ENCODE results near the gene IQGAP1. TPM values are rescaled to one million over a fixed set of nuclear protein-coding genes. Genes with fewer than 3 reads are reported as not detected.

IQGAP1 gene

GRCh38 chr15:90540768-90541167 lies 152.7 kb downstream of the IQGAP1 start:
- Histone ChIP-seq H3K79me2 (ENCODE audit: control insufficient read depth, insufficient read depth, low read length) (no peaks in the 10 kb centered on the region), H3K36me3 (ENCODE audit: control insufficient read depth, insufficient read depth, low read length) (no peaks in the 10 kb centered on the region), H3K23ac (ENCODE audit: low read length) (no peak overlapping the region), H4K5ac (ENCODE audit: low read length) (no peak overlapping the region), H3K9ac (ENCODE audit: low read length) (no peak overlapping the region), H2BK15ac (replicated peaks; ENCODE audit: low read depth) (no peak overlapping the region), H3K4ac (ENCODE audit: low read depth, low read length) (no peak overlapping the region), H3K4me3 (ENCODE audit: low read length) (no peak overlapping the region), H4K8ac (ENCODE audit: low read depth, low read length) (no peak overlapping the region), H3K27ac (ENCODE audit: low read depth, low read length) (no peak overlapping the region), H2BK5ac (ENCODE audit: low read length) (no peak overlapping the region), H2BK120ac (ENCODE audit: low read depth, low read length) (no peak overlapping the region), H3K4me2 (ENCODE audit: low read length) (no peak overlapping the region), H3K4me1 (ENCODE audit: control insufficient read depth, low read depth, low read length) (no peaks in the 10 kb centered on the region), H3K18ac (ENCODE audit: low read length) (no peak overlapping the region), H3K79me1 (ENCODE audit: low read length) (no peaks in the 10 kb centered on the region), H3K27me3 (ENCODE audit: insufficient read depth, low read length, poor library complexity) (no peaks in the 10 kb centered on the region), H3K56ac (ENCODE audit: low read length) (no peak overlapping the region), H2AK5ac (ENCODE audit: low read length) (no peak overlapping the region)
- WGBS (ENCODE audit: extremely low coverage, insufficient coverage, low lambda C conversion rate) = no CpG with 5 or more reads among the region's 3 CpGs
- DNase-seq = no peak

DNA sequence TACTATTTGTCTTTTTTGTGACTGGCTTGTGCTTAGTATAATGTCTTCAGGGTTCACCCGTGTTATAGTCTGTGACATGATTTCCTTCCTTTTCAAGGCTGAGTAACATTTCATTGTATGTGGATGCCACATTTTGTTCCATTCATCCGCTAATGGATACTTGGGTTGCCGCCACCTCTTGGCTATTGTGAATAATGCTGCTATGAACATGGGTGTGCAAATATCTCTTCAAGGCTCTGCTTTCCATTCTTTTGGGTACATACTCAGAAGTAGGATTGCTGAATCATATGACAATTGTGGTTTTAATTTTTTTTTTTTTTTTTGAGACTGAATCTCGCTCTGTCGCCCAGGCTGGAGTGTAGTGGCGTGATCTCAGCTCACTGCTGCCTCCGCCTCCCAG lies 157.1 kb downstream of the IQGAP1 start:
- H3K18ac ChIP-seq (ENCODE audit: low read length) = no peak overlapping the region
- no peak overlapping the region for H4K8ac ChIP-seq (ENCODE audit: low read depth, low read length)
- H3K23ac ChIP-seq (ENCODE audit: low read length) = no peak overlapping the region
- H3K9ac ChIP-seq (ENCODE audit: low read length) = no peak overlapping the region
- H2BK15ac ChIP-seq (replicated peaks; ENCODE audit: low read depth) = no peak overlapping the region
- H3K27me3 ChIP-seq (ENCODE audit: insufficient read depth, low read length, poor library complexity) = no peaks in the 10 kb centered on the region
- H3K79me1 ChIP-seq (ENCODE audit: low read length) = no peaks in the 10 kb centered on the region
- no peak overlapping the region for H3K27ac ChIP-seq (ENCODE audit: low read depth, low read length)
- H3K4me2 ChIP-seq (ENCODE audit: low read length) = no peak overlapping the region
- H3K79me2 ChIP-seq (ENCODE audit: control insufficient read depth, insufficient read depth, low read length) = no peaks in the 10 kb centered on the region
- H2AK5ac ChIP-seq (ENCODE audit: low read length) = no peak overlapping the region
- no peak overlapping the region for H3K4me3 ChIP-seq (ENCODE audit: low read length)
- no peaks in the 10 kb centered on the region for H3K4me1 ChIP-seq (ENCODE audit: control insufficient read depth, low read depth, low read length)
- no peak overlapping the region for H4K5ac ChIP-seq (ENCODE audit: low read length)
- H3K4ac ChIP-seq (ENCODE audit: low read depth, low read length) = no peak overlapping the region
- H2BK120ac ChIP-seq (ENCODE audit: low read depth, low read length) = no peak overlapping the region
- no CpG with 5 or more reads among the region's 7 CpGs for WGBS (ENCODE audit: extremely low coverage, insufficient coverage, low lambda C conversion rate)
- H3K36me3 ChIP-seq (ENCODE audit: control insufficient read depth, insufficient read depth, low read length) = no peaks in the 10 kb centered on the region
- no peak overlapping the region for H2BK5ac ChIP-seq (ENCODE audit: low read length)
- no peak for DNase-seq
- no peak overlapping the region for H3K56ac ChIP-seq (ENCODE audit: low read length)

GRCh38 chr15:90547540-90547939 lies 159.5 kb downstream of the IQGAP1 start:
- Histone ChIP-seq H3K79me2 (ENCODE audit: control insufficient read depth, insufficient read depth, low read length) (no peaks in the 10 kb centered on the region), H3K18ac (ENCODE audit: low read length) (no peak overlapping the region), H3K4me1 (ENCODE audit: control insufficient read depth, low read depth, low read length) (no peaks in the 10 kb centered on the region), H2BK15ac (replicated peaks; ENCODE audit: low read depth) (no peak overlapping the region), H3K36me3 (ENCODE audit: control insufficient read depth, insufficient read depth, low read length) (no peaks in the 10 kb centered on the region), H4K8ac (ENCODE audit: low read depth, low read length) (no peak overlapping the region), H4K5ac (ENCODE audit: low read length) (no peak overlapping the region), H3K27ac (ENCODE audit: low read depth, low read length) (no peak overlapping the region), H3K27me3 (ENCODE audit: insufficient read depth, low read length, poor library complexity) (no peaks in the 10 kb centered on the region), H3K4ac (ENCODE audit: low read depth, low read length) (no peak overlapping the region), H3K4me2 (ENCODE audit: low read length) (no peak overlapping the region), H2BK5ac (ENCODE audit: low read length) (no peak overlapping the region), H3K9ac (ENCODE audit: low read length) (no peak overlapping the region), H3K23ac (ENCODE audit: low read length) (no peak overlapping the region), H3K79me1 (ENCODE audit: low read length) (no peaks in the 10 kb centered on the region), H3K56ac (ENCODE audit: low read length) (no peak overlapping the region), H3K4me3 (ENCODE audit: low read length) (no peak overlapping the region), H2AK5ac (ENCODE audit: low read length) (no peak overlapping the region), H2BK120ac (ENCODE audit: low read depth, low read length) (no peak overlapping the region)
- no peak for DNase-seq
- no CpG with 5 or more reads among the region's 2 CpGs for WGBS (ENCODE audit: extremely low coverage, insufficient coverage, low lambda C conversion rate)

DNA sequence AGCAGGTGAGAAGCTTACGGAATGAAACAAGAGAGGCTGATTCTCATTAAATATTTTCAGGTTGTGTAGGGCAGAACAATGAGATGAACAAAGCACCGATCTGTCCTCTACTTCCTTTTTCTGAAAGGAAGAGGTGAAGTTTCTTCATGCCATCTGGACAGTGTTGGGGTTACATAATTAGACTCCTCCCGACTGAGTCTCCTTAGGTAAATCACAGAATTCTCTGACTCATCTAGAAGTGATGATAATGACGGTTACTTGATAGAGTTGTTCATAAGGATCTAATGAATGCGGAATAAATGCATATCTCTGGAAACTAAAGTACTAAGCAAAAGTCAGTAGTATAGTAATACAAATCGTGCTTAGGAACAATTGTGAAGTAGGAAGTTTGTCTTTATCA lies 162.9 kb downstream of the IQGAP1 start:
- no peaks in the 10 kb centered on the region for H3K79me2 ChIP-seq (ENCODE audit: control insufficient read depth, insufficient read depth, low read length)
- H4K8ac ChIP-seq (ENCODE audit: low read depth, low read length) = no peak overlapping the region
- H4K5ac ChIP-seq (ENCODE audit: low read length) = no peak overlapping the region
- no peak overlapping the region for H3K9ac ChIP-seq (ENCODE audit: low read length)
- no peak overlapping the region for H3K23ac ChIP-seq (ENCODE audit: low read length)
- no peaks in the 10 kb centered on the region for H3K27me3 ChIP-seq (ENCODE audit: insufficient read depth, low read length, poor library complexity)
- H2BK120ac ChIP-seq (ENCODE audit: low read depth, low read length) = no peak overlapping the region
- H3K4me2 ChIP-seq (ENCODE audit: low read length) = no peak overlapping the region
- no peak overlapping the region for H3K4ac ChIP-seq (ENCODE audit: low read depth, low read length)
- H3K4me3 ChIP-seq (ENCODE audit: low read length) = no peak overlapping the region
- H3K36me3 ChIP-seq (ENCODE audit: control insufficient read depth, insufficient read depth, low read length) = no peaks in the 10 kb centered on the region
- no peak overlapping the region for H2BK15ac ChIP-seq (replicated peaks; ENCODE audit: low read depth)
- no peak for DNase-seq
- no peak overlapping the region for H3K27ac ChIP-seq (ENCODE audit: low read depth, low read length)
- no peaks in the 10 kb centered on the region for H3K4me1 ChIP-seq (ENCODE audit: control insufficient read depth, low read depth, low read length)
- no peak overlapping the region for H2BK5ac ChIP-seq (ENCODE audit: low read length)
- no peak overlapping the region for H2AK5ac ChIP-seq (ENCODE audit: low read length)
- H3K18ac ChIP-seq (ENCODE audit: low read length) = no peak overlapping the region
- WGBS (ENCODE audit: extremely low coverage, insufficient coverage, low lambda C conversion rate) = no CpG with 5 or more reads among the region's 6 CpGs
- no peak overlapping the region for H3K56ac ChIP-seq (ENCODE audit: low read length)
- no peaks in the 10 kb centered on the region for H3K79me1 ChIP-seq (ENCODE audit: low read length)

Small RNA genes lying within 50 kb of the gene (small RNA-seq; reads per million reads assigned to genes)
- gene NDUFA3P4 (ENCODE audit: insufficient read depth) = not detected
